Heart left ventricle (tissue), 16 donors: ENCODE data around the gene ICAM2. TPM values are rescaled to one million over a fixed set of nuclear protein-coding genes. Genes with fewer than 3 reads are reported as not detected.

ENCODE experiments used
- ATAC-seq, 4 donors: fragments of 200-7000 bp; cut with Tn5 transposase; one replicate each; pipeline ENCODE4 v1.9.1; 2020 to 2022; ENCODE audit warnings: moderate library complexity in 4 of 4, mild to moderate bottlenecking in 3 of 4, moderate number of reproducible peaks in 1 of 4
- DNase-seq, 5 donors: peaks; one replicate each; pipeline ENCODE4 v3.0.0-alpha.2; 2020
- H3K27ac ChIP-seq, 12 donors: fragments of 200-600 bp; sonication (generic) in 4 of 12; one replicate each; pipeline versions ENCODE4 v1.5.0 to v1.8.0; 2016 to 2022; ENCODE audit warnings: mild to moderate bottlenecking in 2 of 12
- H3K27me3 ChIP-seq, 9 donors: fragments of 200-600 bp; sonication (generic) in 2 of 9; one replicate each; pipeline versions ENCODE4 v1.5.1 to v1.8.0; 2016 to 2022; ENCODE audit warnings: mild to moderate bottlenecking in 3 of 9
- H3K36me3 ChIP-seq, 9 donors: fragments of 200-600 bp; sonication (generic) in 2 of 9; one replicate each; pipeline versions ENCODE4 v1.5.0 to v1.8.0; 2018 to 2022; ENCODE audit warnings: mild to moderate bottlenecking in 2 of 9
- H3K4me1 ChIP-seq, 12 donors: fragments of 200-600 bp; sonication (generic) in 4 of 12; one replicate each; pipeline versions ENCODE4 v1.5.0 to v1.8.0; 2016 to 2022; ENCODE audit warnings: mild to moderate bottlenecking in 3 of 12
- H3K4me3 ChIP-seq, 12 donors: fragments of 200-600 bp; sonication (generic) in 4 of 12; one replicate each; pipeline versions ENCODE4 v1.5.0 to v1.8.0; 2017 to 2022; ENCODE audit warnings: mild to moderate bottlenecking in 9 of 12, moderate library complexity in 4 of 12
- H3K9me3 ChIP-seq, 12 donors: fragments of 200-600 bp; sonication (generic) in 4 of 12; one replicate each; pipeline versions ENCODE4 v1.5.0 to v1.8.0; 2016 to 2022; ENCODE audit warnings: mild to moderate bottlenecking in 1 of 12
- CTCF ChIP-seq, 12 donors: fragments of 200-600 bp; sonication (generic) in 4 of 12; IDR thresholded peaks; one replicate each; pipeline versions ENCODE4 v1.5.0 to v1.8.0; 2018 to 2022; ENCODE audit warnings: antibody characterized with exemption in 12 of 12, mild to moderate bottlenecking in 5 of 12
- POLR2A ChIP-seq, 2 donors: fragments of 450-650 bp; IDR thresholded peaks; one replicate each; pipeline ENCODE4 v1.6.1; 2017; ENCODE audit warnings: antibody characterized with exemption in 2 of 2, mild to moderate bottlenecking in 2 of 2, moderate library complexity in 2 of 2
- WGBS, 4 donors: extraction: QIAGEN DNeasy Blood & Tissue Kit in 2 of 4; methylation state at CpG; one replicate each; pipeline versions ENCODE4 v1.1.5 to v1.1.7; 2013 to 2018; 5-methylcytosine and 5-hydroxymethylcytosine counted together
- intact Hi-C, 10 donors: fragments of 100-400 bp; cut with DNase I; formaldehyde crosslinking; loops; one replicate each; pipeline versions ENCODE4 v1.11.1 to v1.14.2; 2022
- polyA plus RNA-seq, 2 donors: library from polyadenylated mRNA; stranded (reverse); fragments of 200-250 nt; gene quantifications; one replicate each; pipeline ENCODE4 v1.2.3, GENCODE V29; 2013
- total RNA-seq, 9 donors: library from RNA; depleted of rRNA in 2 of 9; stranded (reverse); fragments of >200 nt in 2 of 9; fragmentation: NEBNext Ultra II Directional in 3 of 9; extraction: Animal tissue kit (Norgen Biotek cat#: 25700) in 3 of 9; gene quantifications; one replicate each; pipeline versions ENCODE4 v1.1.0 to v1.2.4, GENCODE V29; 2016 to 2023
- donor health status: ischemic (EF 13 %, LVEDD 7.1; RV severe dilation, severe dysfunction).
- donor health status: healthy with polysubstance abuse.
- donor health status: DM: no; HTN: yes; CAD: no.
- donor health status: DM: no; HTN: no; CAD: no.
- donor health status: ischemic (EF 25% LVEDD 6.9; RV normal size, moderate dysfunction).
- donor health status: ischemic (EF 25% LVEDD 5.7; RV mildly dilated, moderate dysfunction).
- donor health status: healthy.
- donor health status: DM: yes; HTN: yes; CAD: no.
- donor health status: ischemic (EF 35%, LVEDD 5.7; RV mildly dilated, moderate dysfunction).
- donor health status: nonischemic (EF 11% LVEDD 7.7; RV severe dilation, severe dysfunction).
- donor health status: DM: yes; HTN: yes; CAD: no.
- donor health status: PGD.
- donor health status: ischemic (EF 29% LVEDD 5.4; RV normal size, mild dysfunction).
- donor health status: nonischemic (EF 23%, LVEDD 6.1; RV moderate dilation, normal function).

Gene ICAM2
- total and polyA plus RNA-seq, 11 donors = 24.4 to 262 (median 43.1) TPM

GRCh38 chr17:63987221-63988126 lies 33.0 kb downstream of the ICAM2 start:
- peak in 2 of 5 donors; percentile 17 to 62 for DNase-seq
- Histone ChIP-seq H3K27me3 (peaks cover 0 to 20% (median 0%) of the 10 kb centered on the region in 9 donors), H3K4me1 (peaks cover 10 to 67% (median 45%) of the 10 kb centered on the region in 12 donors), H3K27ac (peak overlapping the region in 6 of 12 donors; percentile 5 to 39 (median 21)), H3K9me3 (peaks cover 0 to 6% (median 0%) of the 10 kb centered on the region in 12 donors), H3K36me3 (no peaks in the 10 kb centered on the region), H3K4me3 (no peak overlapping the region)
- WGBS, 4 donors = 66 to 82% (median 70%) methylated on average over 14 to 18 of the region's 18 CpGs
- TF ChIP-seq POLR2A (IDR thresholded peaks at IDR 0.05) = no peak
- TF ChIP-seq CTCF (IDR thresholded peaks at IDR 0.05) = no peak
- no peak for ATAC-seq
- intact Hi-C loops = loop anchor here in 6 of 10 donors (2.0 to 10.0 kb wide), 6 partner anchors 35 to 70 kb away; partner anchors contain the start of gene GH1 (in 3 of the 6)

GRCh38 chr17:63986821-63987220 lies 33.6 kb downstream of the ICAM2 start:
- no peaks in the 10 kb centered on the region for H3K36me3 ChIP-seq
- no peak overlapping the region for H3K4me3 ChIP-seq
- DNase-seq = peak in 1 of 5 donors; percentile 26
- WGBS, 4 donors = 38 to 56% (median 55%) methylated on average over 2 to 3 of the region's 3 CpGs
- intact Hi-C loops = loop anchor here in 6 of 10 donors (2.0 to 10.0 kb wide), 5 partner anchors 35 to 70 kb away; partner anchors contain the start of gene GH1 (in 3 of the 6)
- H3K9me3 ChIP-seq = peaks cover 0 to 12% (median 0%) of the 10 kb centered on the region in 12 donors
- no peak for ATAC-seq
- H3K27me3 ChIP-seq = peaks cover 0 to 15% (median 0%) of the 10 kb centered on the region in 9 donors
- TF ChIP-seq CTCF (IDR thresholded peaks at IDR 0.05) (no peak), POLR2A (IDR thresholded peaks at IDR 0.05) (no peak)
- H3K27ac ChIP-seq = peak overlapping the region in 5 of 12 donors; percentile 15 to 39 (median 25)
- peaks cover 10 to 67% (median 45%) of the 10 kb centered on the region in 12 donors for H3K4me1 ChIP-seq

- TF ChIP-seq POLR2A (IDR thresholded peaks at IDR 0.05) (no peak), CTCF (IDR thresholded peaks at IDR 0.05) (peak in 1 of 12 donors; percentile 4)
- Histone ChIP-seq H3K27me3 (peaks cover 0 to 9% (median 0%) of the 10 kb centered on the region in 9 donors), H3K27ac (peak overlapping the region; percentile 47 to 86 (median 76)), H3K4me1 (peaks cover 10 to 74% (median 48%) of the 10 kb centered on the region in 12 donors), H3K9me3 (peaks cover 0 to 15% (median 0%) of the 10 kb centered on the region in 12 donors), H3K36me3 (no peaks in the 10 kb centered on the region), H3K4me3 (no peak overlapping the region)
- intact Hi-C loops = loop anchor here in 6 of 10 donors (2.0 to 10.0 kb wide), 5 partner anchors 33 to 68 kb away; partner anchors contain the start of gene GH1 (in 3 of the 6)
- peak in 1 of 5 donors; percentile 54 for DNase-seq
- 65 to 83% (median 76%) methylated on average over 11 to 13 of the region's 13 CpGs for WGBS, 4 donors
- ATAC-seq = peak in 1 of 4 donors; percentile 2
Measured at GRCh38 chr17:63985387-63986140, 34.9 kb downstream of the ICAM2 start.
